HG02642 (cell line): ENCODE measurements around the gene PRDM8.

ENCODE experiments used
- ATAC-seq: cut with Tn5 transposase; IDR thresholded peaks from one replicate; pipeline ENCODE4 v1.9.1; 2021; ENCODE audit warnings: mild to moderate bottlenecking; ENCODE audit not compliant: unreplicated experiment, poor library complexity

The PRDM8 gene

GRCh38 chr4:80183250-80184052, 13.9 kb upstream of the PRDM8 start:
- ATAC-seq, result peak; percentile 56

- ATAC-seq, result peak; percentile 96
Measured at GRCh38 chr4:80184053-80184824, 13.1 kb upstream of the PRDM8 start.

GRCh38 chr4:80184825-80185756, 12.2 kb upstream of the PRDM8 start:
- ATAC-seq, result no peak

GRCh38 chr4:80185787-80186548, 11.3 kb upstream of the PRDM8 start:
- ATAC-seq, result no peak

- ATAC-seq, result no peak
Measured at GRCh38 chr4:80186676-80187075, 10.6 kb upstream of the PRDM8 start.

GRCh38 chr4:80187677-80188076, 9.6 kb upstream of the PRDM8 start:
- ATAC-seq, result no peak

- ATAC-seq, result no peak
Measured at GRCh38 chr4:80188457-80188800, 8.9 kb upstream of the PRDM8 start.

GRCh38 chr4:80188801-80189458, 8.4 kb upstream of the PRDM8 start:
- no peak for ATAC-seq

GRCh38 chr4:80189581-80189955, 7.7 kb upstream of the PRDM8 start:
- ATAC-seq, result no peak

GRCh38 chr4:80189956-80190677, 7.2 kb upstream of the PRDM8 start:
- ATAC-seq, result no peak

- no peak for ATAC-seq
Measured at GRCh38 chr4:80192252-80192866, 4.9 kb upstream of the PRDM8 start.

- ATAC-seq, result no peak
Measured at GRCh38 chr4:80192937-80193336, 4.4 kb upstream of the PRDM8 start.

- no peak for ATAC-seq
Measured at GRCh38 chr4:80195441-80196140, 1.7 kb upstream of the PRDM8 start.

- ATAC-seq, result no peak
Measured at GRCh38 chr4:80196259-80196921, 913 bp upstream of the PRDM8 start.

GRCh38 chr4:80197601-80198440, 518 bp downstream of the PRDM8 start:
- ATAC-seq, result no peak

GRCh38 chr4:80198441-80198837, 1.1 kb downstream of the PRDM8 start:
- no peak for ATAC-seq
